Liver (tissue), 9 donors: ENCODE results near the gene SORCS2. TPM values are rescaled to one million over a fixed set of nuclear protein-coding genes. Genes with fewer than 3 reads are reported as not detected.

Experiments used
- DNase-seq: peaks from one replicate; pipeline ENCODE4 v3.0.0-alpha.2; 2017; ENCODE audit warnings: low spot score
- H3K27ac ChIP-seq, 2 donors: one replicate each; pipeline ENCODE4 v1.7.0; 2013; ENCODE audit warnings: inconsistent platforms in 2 of 2, low read length in 2 of 2, control low read depth in 1 of 2, low read depth in 1 of 2, mild to moderate bottlenecking in 1 of 2
- H3K27me3 ChIP-seq, 4 donors: one replicate each; pipeline versions ENCODE4 v1.6.1 to v1.7.0; 2013; ENCODE audit warnings: low read length in 3 of 4, inconsistent platforms in 1 of 4, mild to moderate bottlenecking in 1 of 4, moderate library complexity in 1 of 4; ENCODE audit not compliant: control insufficient read depth in 4 of 4, insufficient read depth in 4 of 4
- H3K36me3 ChIP-seq, 4 donors: one replicate each; pipeline versions ENCODE4 v1.6.1 to v1.7.0; 2013; ENCODE audit warnings: low read length in 3 of 4, mild to moderate bottlenecking in 3 of 4, low read depth in 1 of 4, moderate library complexity in 1 of 4; ENCODE audit not compliant: control insufficient read depth in 4 of 4, insufficient read depth in 3 of 4
- H3K4me1 ChIP-seq, 4 donors: one replicate each; pipeline versions ENCODE4 v1.6.1 to v1.7.0; 2013; ENCODE audit warnings: low read length in 3 of 4, mild to moderate bottlenecking in 3 of 4, moderate library complexity in 1 of 4; ENCODE audit not compliant: control insufficient read depth in 4 of 4, insufficient read depth in 4 of 4
- H3K4me3 ChIP-seq, 3 donors: one replicate each; pipeline versions ENCODE4 v1.6.1 to v1.7.0; 2013; ENCODE audit warnings: low read length in 3 of 3, control low read depth in 1 of 3, low read depth in 1 of 3, mild to moderate bottlenecking in 1 of 3
- H3K9ac ChIP-seq, 2 donors: one replicate each; pipeline ENCODE4 v1.7.0; 2013; ENCODE audit warnings: low read length in 2 of 2, mild to moderate bottlenecking in 2 of 2, moderate library complexity in 2 of 2, control low read depth in 1 of 2, low read depth in 1 of 2
- H3K9me3 ChIP-seq, 4 donors: one replicate each; pipeline versions ENCODE4 v1.6.1 to v1.7.0; 2013; ENCODE audit warnings: low read length in 3 of 4; ENCODE audit not compliant: control insufficient read depth in 4 of 4
- EGR1 ChIP-seq, 2 donors: IDR thresholded peaks; 2 replicates each; pipeline ENCODE4 v1.6.1; 2016 to 2018; ENCODE audit warnings: antibody characterized with exemption in 2 of 2, low read depth in 2 of 2
- FOXA1 ChIP-seq: IDR thresholded peaks from 2 replicates; pipeline ENCODE4 v1.6.1; 2016; ENCODE audit warnings: antibody characterized with exemption
- FOXA2 ChIP-seq: IDR thresholded peaks from 2 replicates; pipeline ENCODE4 v1.6.1; 2016; ENCODE audit warnings: antibody characterized with exemption
- GABPA ChIP-seq, 2 donors: IDR thresholded peaks in 1 of 2; conservative IDR thresholded peaks in 1 of 2; 2 replicates each; pipeline ENCODE4 v1.6.1; 2016; ENCODE audit warnings: antibody characterized with exemption in 2 of 2, mild to moderate bottlenecking in 1 of 2, moderate library complexity in 1 of 2
- HNF4A ChIP-seq, 2 donors: conservative IDR thresholded peaks; 2 replicates each; pipeline ENCODE4 v1.6.1; 2016; ENCODE audit warnings: antibody characterized with exemption in 2 of 2, mild to moderate bottlenecking in 2 of 2
- HNF4G ChIP-seq: IDR thresholded peaks from 2 replicates; pipeline ENCODE4 v1.6.1; 2016; ENCODE audit warnings: antibody characterized with exemption
- JUND ChIP-seq, 2 donors: IDR thresholded peaks; 2 replicates each; pipeline ENCODE4 v1.6.1; 2016; ENCODE audit warnings: antibody characterized with exemption in 2 of 2
- NR2F2 ChIP-seq: IDR thresholded peaks from 2 replicates; pipeline ENCODE4 v1.6.1; 2016; ENCODE audit warnings: antibody characterized with exemption
- RAD21 ChIP-seq, 2 donors: IDR thresholded peaks; 2 replicates each; pipeline ENCODE4 v1.6.1; 2016; ENCODE audit warnings: antibody characterized with exemption in 2 of 2, mild to moderate bottlenecking in 2 of 2
- RXRA ChIP-seq, 2 donors: IDR thresholded peaks; 2 replicates each; pipeline ENCODE4 v1.6.1; 2017 to 2018; ENCODE audit warnings: antibody characterized with exemption in 2 of 2, mild to moderate bottlenecking in 1 of 2
- SP1 ChIP-seq: IDR thresholded peaks from 2 replicates; pipeline ENCODE4 v1.6.1; 2018; ENCODE audit warnings: antibody characterized with exemption, mild to moderate bottlenecking
- TAF1 ChIP-seq: conservative IDR thresholded peaks from 2 replicates; pipeline ENCODE4 v1.6.1; 2016; ENCODE audit warnings: antibody characterized with exemption, mild to moderate bottlenecking
- YY1 ChIP-seq: IDR thresholded peaks from 2 replicates; pipeline ENCODE4 v1.6.1; 2016; ENCODE audit warnings: antibody characterized with exemption, mild to moderate bottlenecking
- WGBS: extraction: QIAGEN DNeasy Blood & Tissue Kit; methylation state at CpG from one replicate; pipeline ENCODE4 v1.1.7; 2013; 5-methylcytosine and 5-hydroxymethylcytosine counted together
- polyA plus RNA-seq, 2 donors: library from polyadenylated mRNA; stranded (reverse) in 1 of 2; unstranded in 1 of 2; fragments of 200-250 nt in 1 of 2; fragments of >200 nt in 1 of 2; fragmentation: Nextera tagmentation in 1 of 2; extraction: Ambion mirVana in 1 of 2; gene quantifications; one replicate each; pipeline versions ENCODE4 v1.2.1 to v1.2.3, GENCODE V29; 2013 to 2015
- total RNA-seq, 2 donors: library from RNA; depleted of rRNA; stranded (reverse); fragments of >200 nt; gene quantifications; one replicate each; pipeline ENCODE4 v1.2.3, GENCODE V29; 2014
- TF ChIP-seq, protein P1 (sequence below): IDR thresholded peaks from 2 replicates; pipeline ENCODE4 v1.6.1; 2016; ENCODE audit warnings: antibody characterized with exemption
- TF ChIP-seq, protein P2 (sequence below): fragments of 150-350 bp; IDR thresholded peaks from 2 replicates; pipeline ENCODE4 v1.5.1; 2017; ENCODE audit warnings: improper control_type of control experiment, low read depth, low read length; ENCODE audit not compliant: missing input control
- TF ChIP-seq, protein P3 (sequence below): IDR thresholded peaks from 2 replicates; pipeline ENCODE4 v1.6.1; 2016; ENCODE audit warnings: antibody characterized with exemption, mild to moderate bottlenecking
- TF ChIP-seq, protein P4 (sequence below): IDR thresholded peaks from 2 replicates; pipeline ENCODE4 v1.6.1; 2016; ENCODE audit warnings: antibody characterized with exemption
- TF ChIP-seq, protein P5 (sequence below): IDR thresholded peaks from 2 replicates; pipeline ENCODE4 v1.6.1; 2016; ENCODE audit warnings: antibody characterized with exemption
- donor health status: healthy.
- donor health status: healthy.
- donor health status: healthy.
- donor health status: healthy.
- donor health status: healthy.

Gene SORCS2
- total and polyA plus RNA-seq, 4 donors: 0.10 to 1.4 (median 0.92) TPM

DNA sequence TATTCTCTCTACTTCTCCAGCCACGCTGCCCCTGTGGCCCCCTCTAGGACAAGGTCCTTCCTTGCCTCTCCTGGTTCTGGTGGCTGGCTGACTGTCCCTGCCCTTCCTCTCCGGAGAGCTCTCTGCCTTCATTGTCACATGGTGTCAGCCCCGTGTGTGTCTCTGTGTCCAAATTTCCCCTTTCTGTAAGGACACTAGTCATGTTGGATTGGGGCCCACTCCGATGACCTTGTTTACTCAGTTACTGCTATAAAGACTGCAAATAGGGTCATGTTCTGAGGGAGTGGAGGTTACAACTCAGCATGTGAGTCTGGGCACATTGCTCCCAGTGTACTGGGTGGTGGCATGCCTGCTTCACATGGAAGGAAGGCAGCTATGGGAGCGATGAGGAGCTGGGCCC is 371.9 kb downstream of the SORCS2 start:
- WGBS: 34% methylated on average over 5 of the region's 5 CpGs
- peaks cover 0 to 6% (median 3%) of the 10 kb centered on the region in 4 donors for H3K9me3 ChIP-seq
- TF ChIP-seq SP1: peak; percentile 78
- TF ChIP-seq, protein P1, sequence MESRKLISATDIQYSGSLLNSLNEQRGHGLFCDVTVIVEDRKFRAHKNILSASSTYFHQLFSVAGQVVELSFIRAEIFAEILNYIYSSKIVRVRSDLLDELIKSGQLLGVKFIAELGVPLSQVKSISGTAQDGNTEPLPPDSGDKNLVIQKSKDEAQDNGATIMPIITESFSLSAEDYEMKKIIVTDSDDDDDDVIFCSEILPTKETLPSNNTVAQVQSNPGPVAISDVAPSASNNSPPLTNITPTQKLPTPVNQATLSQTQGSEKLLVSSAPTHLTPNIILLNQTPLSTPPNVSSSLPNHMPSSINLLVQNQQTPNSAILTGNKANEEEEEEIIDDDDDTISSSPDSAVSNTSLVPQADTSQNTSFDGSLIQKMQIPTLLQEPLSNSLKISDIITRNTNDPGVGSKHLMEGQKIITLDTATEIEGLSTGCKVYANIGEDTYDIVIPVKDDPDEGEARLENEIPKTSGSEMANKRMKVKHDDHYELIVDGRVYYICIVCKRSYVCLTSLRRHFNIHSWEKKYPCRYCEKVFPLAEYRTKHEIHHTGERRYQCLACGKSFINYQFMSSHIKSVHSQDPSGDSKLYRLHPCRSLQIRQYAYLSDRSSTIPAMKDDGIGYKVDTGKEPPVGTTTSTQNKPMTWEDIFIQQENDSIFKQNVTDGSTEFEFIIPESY: peak; percentile 50
- TF ChIP-seq, protein P2, sequence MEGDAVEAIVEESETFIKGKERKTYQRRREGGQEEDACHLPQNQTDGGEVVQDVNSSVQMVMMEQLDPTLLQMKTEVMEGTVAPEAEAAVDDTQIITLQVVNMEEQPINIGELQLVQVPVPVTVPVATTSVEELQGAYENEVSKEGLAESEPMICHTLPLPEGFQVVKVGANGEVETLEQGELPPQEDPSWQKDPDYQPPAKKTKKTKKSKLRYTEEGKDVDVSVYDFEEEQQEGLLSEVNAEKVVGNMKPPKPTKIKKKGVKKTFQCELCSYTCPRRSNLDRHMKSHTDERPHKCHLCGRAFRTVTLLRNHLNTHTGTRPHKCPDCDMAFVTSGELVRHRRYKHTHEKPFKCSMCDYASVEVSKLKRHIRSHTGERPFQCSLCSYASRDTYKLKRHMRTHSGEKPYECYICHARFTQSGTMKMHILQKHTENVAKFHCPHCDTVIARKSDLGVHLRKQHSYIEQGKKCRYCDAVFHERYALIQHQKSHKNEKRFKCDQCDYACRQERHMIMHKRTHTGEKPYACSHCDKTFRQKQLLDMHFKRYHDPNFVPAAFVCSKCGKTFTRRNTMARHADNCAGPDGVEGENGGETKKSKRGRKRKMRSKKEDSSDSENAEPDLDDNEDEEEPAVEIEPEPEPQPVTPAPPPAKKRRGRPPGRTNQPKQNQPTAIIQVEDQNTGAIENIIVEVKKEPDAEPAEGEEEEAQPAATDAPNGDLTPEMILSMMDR: no peak
- peak; percentile 93 for TF ChIP-seq FOXA1
- TF ChIP-seq NR2F2: peak; percentile 24
- peak; percentile 56 to 81 for TF ChIP-seq HNF4A (conservative IDR thresholded peaks at IDR 0.05)
- TF ChIP-seq RXRA (IDR thresholded peaks at IDR 0.05): peak; percentile 98
- TF ChIP-seq, protein P3, sequence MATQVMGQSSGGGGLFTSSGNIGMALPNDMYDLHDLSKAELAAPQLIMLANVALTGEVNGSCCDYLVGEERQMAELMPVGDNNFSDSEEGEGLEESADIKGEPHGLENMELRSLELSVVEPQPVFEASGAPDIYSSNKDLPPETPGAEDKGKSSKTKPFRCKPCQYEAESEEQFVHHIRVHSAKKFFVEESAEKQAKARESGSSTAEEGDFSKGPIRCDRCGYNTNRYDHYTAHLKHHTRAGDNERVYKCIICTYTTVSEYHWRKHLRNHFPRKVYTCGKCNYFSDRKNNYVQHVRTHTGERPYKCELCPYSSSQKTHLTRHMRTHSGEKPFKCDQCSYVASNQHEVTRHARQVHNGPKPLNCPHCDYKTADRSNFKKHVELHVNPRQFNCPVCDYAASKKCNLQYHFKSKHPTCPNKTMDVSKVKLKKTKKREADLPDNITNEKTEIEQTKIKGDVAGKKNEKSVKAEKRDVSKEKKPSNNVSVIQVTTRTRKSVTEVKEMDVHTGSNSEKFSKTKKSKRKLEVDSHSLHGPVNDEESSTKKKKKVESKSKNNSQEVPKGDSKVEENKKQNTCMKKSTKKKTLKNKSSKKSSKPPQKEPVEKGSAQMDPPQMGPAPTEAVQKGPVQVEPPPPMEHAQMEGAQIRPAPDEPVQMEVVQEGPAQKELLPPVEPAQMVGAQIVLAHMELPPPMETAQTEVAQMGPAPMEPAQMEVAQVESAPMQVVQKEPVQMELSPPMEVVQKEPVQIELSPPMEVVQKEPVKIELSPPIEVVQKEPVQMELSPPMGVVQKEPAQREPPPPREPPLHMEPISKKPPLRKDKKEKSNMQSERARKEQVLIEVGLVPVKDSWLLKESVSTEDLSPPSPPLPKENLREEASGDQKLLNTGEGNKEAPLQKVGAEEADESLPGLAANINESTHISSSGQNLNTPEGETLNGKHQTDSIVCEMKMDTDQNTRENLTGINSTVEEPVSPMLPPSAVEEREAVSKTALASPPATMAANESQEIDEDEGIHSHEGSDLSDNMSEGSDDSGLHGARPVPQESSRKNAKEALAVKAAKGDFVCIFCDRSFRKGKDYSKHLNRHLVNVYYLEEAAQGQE: peak; percentile 61
- TF ChIP-seq HNF4G: no peak
- TF ChIP-seq RAD21 (IDR thresholded peaks at IDR 0.05): peak in 1 of 2 donors; percentile 54
- TF ChIP-seq, protein P4, sequence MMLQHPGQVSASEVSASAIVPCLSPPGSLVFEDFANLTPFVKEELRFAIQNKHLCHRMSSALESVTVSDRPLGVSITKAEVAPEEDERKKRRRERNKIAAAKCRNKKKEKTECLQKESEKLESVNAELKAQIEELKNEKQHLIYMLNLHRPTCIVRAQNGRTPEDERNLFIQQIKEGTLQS: no peak
- TF ChIP-seq YY1: peak; percentile 60
- TF ChIP-seq JUND (IDR thresholded peaks at IDR 0.05): peak in 1 of 2 donors; percentile 43
- TF ChIP-seq TAF1: no peak
- TF ChIP-seq GABPA (IDR thresholded peaks at IDR 0.05 in 1 of 2, conservative IDR thresholded peaks at IDR 0.05 in 1 of 2): no peak
- TF ChIP-seq, protein P5, sequence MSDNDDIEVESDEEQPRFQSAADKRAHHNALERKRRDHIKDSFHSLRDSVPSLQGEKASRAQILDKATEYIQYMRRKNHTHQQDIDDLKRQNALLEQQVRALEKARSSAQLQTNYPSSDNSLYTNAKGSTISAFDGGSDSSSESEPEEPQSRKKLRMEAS: peak; percentile 84
- peak; percentile 94 for TF ChIP-seq FOXA2
- TF ChIP-seq EGR1 (IDR thresholded peaks at IDR 0.05; ENCODE audit: low read depth in 2 of 2): peak in 1 of 2 donors; percentile 69
- no peak overlapping the region for H3K4me3 ChIP-seq
- no peak overlapping the region for H3K9ac ChIP-seq
- H3K36me3 ChIP-seq: no peaks in the 10 kb centered on the region
- no peak for DNase-seq
- H3K27me3 ChIP-seq: no peaks in the 10 kb centered on the region
- peak overlapping the region; percentile 53 to 78 for H3K27ac ChIP-seq
- H3K4me1 ChIP-seq: peaks cover 7 to 26% (median 13%) of the 10 kb centered on the region in 4 donors
